Endothelial cell of umbilical vein (primary cell): Measurements from ENCODE around the gene ANKZF1. TPM values are rescaled to one million over a fixed set of nuclear protein-coding genes. Genes with fewer than 3 reads are reported as not detected.

Experiments used
- BruUV-seq: library from RNA; stranded (reverse); fragments of 400-500 nt; replicated peaks from 2 replicates; lab custom pipeline; 2021; lab: Mats Ljungman, UMichigan
- CTCF ChIA-PET: fragments of 300-600, 350-600 bp; sonication (Branson Sonifier 250); formaldehyde crosslinking; loops from one replicate; lab custom pipeline; 2021; ENCODE audit warnings: antibody characterized with exemption, inconsistent platforms; lab: Charles Lee
- POLR2A ChIA-PET: fragments of 300-600, 350-600 bp; sonication (Branson Sonifier 250); formaldehyde crosslinking; loops from one replicate; lab custom pipeline; 2021; ENCODE audit warnings: antibody characterized with exemption, inconsistent platforms; lab: Charles Lee
- DNase-seq: peaks from one replicate; pipeline ENCODE4 v3.0.0-alpha.2; 2011; ENCODE audit warnings: low read depth, low spot score
- FAIRE-seq: peaks from 2 replicates; lab custom pipeline; 2011; peaks lifted over from hg19 to GRCh38; lab: Jason Lieb, UNC
- H2AFZ ChIP-seq: 2 replicates; pipeline ENCODE4 v1.6.0; 2012; ENCODE audit warnings: low read depth, low read length, control low read depth, inconsistent platforms
- H3K27ac ChIP-seq: 2 replicates; pipeline ENCODE4 v1.5.1; 2011; ENCODE audit warnings: low read depth, mild to moderate bottlenecking, control low read depth, low read length, moderate library complexity; ENCODE audit not compliant: insufficient read depth
- H3K27me3 ChIP-seq, 2 experiments: 2 replicates each; pipeline versions ENCODE4 v1.6.0 to v1.6.1; 2011; ENCODE audit warnings: low read length in 2 of 2, mixed read lengths in 1 of 2; ENCODE audit not compliant: control insufficient read depth in 2 of 2, insufficient read depth in 2 of 2
- H3K36me3 ChIP-seq, 2 experiments: 2 replicates in 1 of 2; 3 replicates in 1 of 2; pipeline ENCODE4 v1.5.1; 2011; ENCODE audit warnings: low read length in 2 of 2, mild to moderate bottlenecking in 1 of 2, moderate library complexity in 1 of 2; ENCODE audit not compliant: control insufficient read depth in 2 of 2, insufficient read depth in 2 of 2; ENCODE audit errors: extremely low read depth in 1 of 2
- H3K4me1 ChIP-seq: 3 replicates; pipeline ENCODE4 v1.5.1; 2011; ENCODE audit warnings: mild to moderate bottlenecking, low read length; ENCODE audit not compliant: control insufficient read depth, insufficient read depth; ENCODE audit errors: extremely low read depth
- H3K4me2 ChIP-seq: 2 replicates; pipeline ENCODE4 v1.6.1; 2011; ENCODE audit warnings: low read length, control low read depth, mixed read lengths; ENCODE audit not compliant: insufficient read depth
- H3K4me3 ChIP-seq, 3 experiments: fragments of 200-600 bp in 1 of 3; sonication (generic), shearing (Covaris generic) in 1 of 3; replicated peaks in 1 of 3; 2 replicates each; pipeline ENCODE4 v1.5.1; 2011 to 2016; ENCODE audit warnings: control low read depth in 3 of 3, low read length in 3 of 3, mild to moderate bottlenecking in 2 of 3, inconsistent platforms in 1 of 3, low read depth in 1 of 3, moderate library complexity in 1 of 3; ENCODE audit not compliant: insufficient read depth in 1 of 3
- H3K79me2 ChIP-seq: 2 replicates; pipeline ENCODE4 v1.6.0; 2012; ENCODE audit warnings: low read length, inconsistent platforms; ENCODE audit not compliant: control insufficient read depth, insufficient read depth
- H3K9ac ChIP-seq: replicated peaks from 2 replicates; pipeline ENCODE3; 2011; ENCODE audit warnings: low read length, control low read depth; ENCODE audit not compliant: insufficient read depth; ENCODE audit errors: extremely low read depth
- H3K9me1 ChIP-seq: replicated peaks from 3 replicates; pipeline ENCODE4 v1.6.0; 2011; ENCODE audit warnings: mild to moderate bottlenecking, low read length; ENCODE audit not compliant: control insufficient read depth, insufficient read depth; ENCODE audit errors: extremely low read depth
- H3K9me3 ChIP-seq: replicated peaks from 2 replicates; pipeline ENCODE4 v1.5.1; 2012; ENCODE audit warnings: low read length, inconsistent platforms; ENCODE audit not compliant: control insufficient read depth, insufficient read depth
- H4K20me1 ChIP-seq: replicated peaks from 2 replicates; pipeline ENCODE3; 2011; ENCODE audit warnings: mild to moderate bottlenecking, low read length; ENCODE audit not compliant: control insufficient read depth, insufficient read depth; ENCODE audit errors: extremely low read depth
- EZH2 ChIP-seq: IDR thresholded peaks from 2 replicates; pipeline ENCODE4 v1.6.1; 2012; ENCODE audit warnings: borderline replicate concordance, low read depth, mild to moderate bottlenecking, moderate library complexity, low read length, inconsistent platforms; ENCODE audit not compliant: severe bottlenecking
- FOS ChIP-seq: IDR thresholded peaks from 2 replicates; pipeline ENCODE4 v1.6.1; 2011; ENCODE audit warnings: mild to moderate bottlenecking, low read length, moderate library complexity, borderline replicate concordance; ENCODE audit not compliant: insufficient read depth
- GATA2 ChIP-seq: IDR thresholded peaks from 2 replicates; pipeline ENCODE4 v1.7.0; 2011; ENCODE audit warnings: low read depth, mild to moderate bottlenecking, moderate library complexity, mixed read lengths, low read length; ENCODE audit not compliant: insufficient read length, insufficient read depth
- JUN ChIP-seq: IDR thresholded peaks from 2 replicates; pipeline ENCODE4 v1.6.1; 2011; ENCODE audit warnings: borderline replicate concordance, low read depth; ENCODE audit not compliant: insufficient read length, insufficient read depth
- MYC ChIP-seq: IDR thresholded peaks from one replicate; pipeline ENCODE4 v1.6.1; 2011; ENCODE audit warnings: mild to moderate bottlenecking, low read depth, low read length
- POLR2A ChIP-seq: IDR thresholded peaks from 2 replicates; pipeline ENCODE4 v1.6.1; 2012; ENCODE audit warnings: low read depth, mild to moderate bottlenecking, control low read depth, low read length
- POLR2AphosphoS5 ChIP-seq: IDR thresholded peaks from 2 replicates; pipeline ENCODE4 v1.6.1; 2012; ENCODE audit warnings: low read depth, mild to moderate bottlenecking, control low read depth, low read length, moderate library complexity; ENCODE audit not compliant: insufficient read depth
- dilution Hi-C: fragments of 300-500 bp; cut with MboI; formaldehyde crosslinking; loops from one replicate; pipeline ENCODE4 v1.15.0; 2019; ENCODE audit warnings: low sequenced_read_pairs; ENCODE audit not compliant: extremely low pct_ligation_motif_present
- intact Hi-C: fragments of 100-400 bp; cut with micrococcal nuclease; formaldehyde crosslinking; loops from one replicate; pipeline ENCODE4 v1.10.0; 2022
- polyA plus RNA-seq, 4 experiments: library from polyadenylated mRNA; depleted of rRNA in 3 of 4; stranded (reverse) in 3 of 4; unstranded in 1 of 4; fragments of >200 nt; gene quantifications; 2 replicates each; pipeline versions ENCODE4 v1.2.1 to v1.2.3, GENCODE V29; 2011 to 2012; ENCODE audit warnings: missing spikeins in 1 of 4
- total RNA-seq: library from RNA; stranded (reverse); gene quantifications from 2 replicates; pipeline ENCODE4 v1.2.3, GENCODE V29; 2021
- TF ChIP-seq, protein P1 (sequence below), 2 donors: IDR thresholded peaks; 1 replicate in 1 of 2; 2 replicates in 1 of 2; pipeline ENCODE4 v1.5.1; 2011; ENCODE audit warnings: low read length in 2 of 2, mild to moderate bottlenecking in 2 of 2, moderate library complexity in 2 of 2, control low read depth in 1 of 2, inconsistent platforms in 1 of 2, low read depth in 1 of 2; ENCODE audit not compliant: insufficient read depth in 1 of 2; ENCODE audit errors: extremely low read depth in 1 of 2
- TF ChIP-seq, protein P2 (sequence below): IDR thresholded peaks from 2 replicates; pipeline ENCODE4 v1.6.1; 2011; ENCODE audit not compliant: insufficient read depth, insufficient read length

The ANKZF1 gene
- total and polyA plus RNA-seq, 2 donors (not counting 3 experiments of a cell fraction or from before 2014, with no cell fraction given), result 26.5 to 36.2 TPM

DNA sequence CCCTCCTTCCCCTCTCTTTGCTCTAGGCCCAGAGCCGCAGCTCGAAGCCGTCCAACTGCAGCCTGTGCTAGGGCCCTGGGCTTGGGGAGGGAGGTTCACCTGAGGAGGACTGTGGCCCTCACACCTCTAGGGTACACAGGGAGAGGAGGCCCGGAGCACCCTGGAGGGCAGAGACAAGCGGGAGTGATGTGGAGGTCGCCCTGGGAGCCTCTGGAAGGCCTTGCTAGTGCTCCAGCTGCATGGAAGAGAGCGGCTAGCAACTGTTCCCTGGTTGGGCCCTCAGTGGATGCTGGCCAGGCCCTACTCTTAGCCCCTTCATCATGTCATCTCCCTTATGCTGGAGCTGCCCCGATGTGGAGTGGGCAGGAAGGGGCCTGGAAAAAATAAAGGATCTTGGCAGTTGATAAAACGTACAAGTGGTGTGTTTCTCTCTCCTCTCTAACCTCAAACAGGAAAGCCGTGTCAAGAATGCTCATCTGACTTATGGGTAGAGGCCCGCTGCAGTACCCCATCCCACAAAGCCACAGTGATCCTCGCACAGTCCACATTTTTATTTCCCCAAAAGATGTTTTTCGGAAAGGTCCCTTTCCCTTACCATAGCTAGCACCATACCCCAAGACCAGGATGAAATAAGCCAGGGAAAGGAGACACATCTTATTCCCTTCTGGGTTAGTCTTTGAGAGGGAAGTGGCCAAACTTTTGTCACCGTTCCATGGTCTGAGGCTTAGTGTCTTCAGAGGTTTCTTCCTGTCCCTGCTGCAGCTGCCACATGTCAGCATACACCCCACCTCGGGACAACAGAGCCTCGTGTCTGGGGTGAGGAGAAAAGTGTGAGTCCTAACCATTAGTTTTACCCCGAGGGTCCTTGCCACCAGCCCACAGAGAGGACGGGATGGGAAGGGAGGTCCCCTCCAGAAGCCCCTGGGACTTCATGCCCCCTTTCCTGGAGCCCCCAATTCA, 20.1 kb upstream of the ANKZF1 start:
- Histone ChIP-seq H3K4me3 (no peak overlapping the region), H3K27ac (no peak overlapping the region), H2AFZ (no peak overlapping the region), H3K9me1 (no peaks in the 10 kb centered on the region), H3K36me3 (peaks cover under 1 to 13% of the 10 kb centered on the region in 2 experiments), H3K4me1 (peaks cover 18% of the 10 kb centered on the region), H3K79me2 (no peaks in the 10 kb centered on the region), H3K27me3 (no peaks in the 10 kb centered on the region), H3K9ac (no peak overlapping the region), H3K9me3 (no peaks in the 10 kb centered on the region), H4K20me1 (no peaks in the 10 kb centered on the region), H3K4me2 (no peak overlapping the region)
- no peak for DNase-seq
- ChIA-PET POLR2A (no interaction called here), CTCF (interaction anchor here (1.4 to 1.7 kb wide), 2 partner anchors 46 to 85 kb away, joined by 3 to 6 read pairs; no protein-coding TSS in a partner anchor)
- TF ChIP-seq POLR2AphosphoS5 (no peak), GATA2 (no peak), MYC (no peak), FOS (no peak), EZH2 (no peak), POLR2A (no peak), JUN (no peak)
- TF ChIP-seq, protein P1, sequence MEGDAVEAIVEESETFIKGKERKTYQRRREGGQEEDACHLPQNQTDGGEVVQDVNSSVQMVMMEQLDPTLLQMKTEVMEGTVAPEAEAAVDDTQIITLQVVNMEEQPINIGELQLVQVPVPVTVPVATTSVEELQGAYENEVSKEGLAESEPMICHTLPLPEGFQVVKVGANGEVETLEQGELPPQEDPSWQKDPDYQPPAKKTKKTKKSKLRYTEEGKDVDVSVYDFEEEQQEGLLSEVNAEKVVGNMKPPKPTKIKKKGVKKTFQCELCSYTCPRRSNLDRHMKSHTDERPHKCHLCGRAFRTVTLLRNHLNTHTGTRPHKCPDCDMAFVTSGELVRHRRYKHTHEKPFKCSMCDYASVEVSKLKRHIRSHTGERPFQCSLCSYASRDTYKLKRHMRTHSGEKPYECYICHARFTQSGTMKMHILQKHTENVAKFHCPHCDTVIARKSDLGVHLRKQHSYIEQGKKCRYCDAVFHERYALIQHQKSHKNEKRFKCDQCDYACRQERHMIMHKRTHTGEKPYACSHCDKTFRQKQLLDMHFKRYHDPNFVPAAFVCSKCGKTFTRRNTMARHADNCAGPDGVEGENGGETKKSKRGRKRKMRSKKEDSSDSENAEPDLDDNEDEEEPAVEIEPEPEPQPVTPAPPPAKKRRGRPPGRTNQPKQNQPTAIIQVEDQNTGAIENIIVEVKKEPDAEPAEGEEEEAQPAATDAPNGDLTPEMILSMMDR (IDR thresholded peaks at IDR 0.05; ENCODE audit: extremely low read depth in 1 of 2, insufficient read depth in 1 of 2, low read depth in 1 of 2, low read length in 2 of 2), result no peak
- TF ChIP-seq, protein P2, sequence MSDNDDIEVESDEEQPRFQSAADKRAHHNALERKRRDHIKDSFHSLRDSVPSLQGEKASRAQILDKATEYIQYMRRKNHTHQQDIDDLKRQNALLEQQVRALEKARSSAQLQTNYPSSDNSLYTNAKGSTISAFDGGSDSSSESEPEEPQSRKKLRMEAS, result no peak
- dilution Hi-C loops (no loop called here), intact Hi-C loops (no loop called here)
- FAIRE-seq, result no peak
- no TSS peak for BruUV-seq
